ENCODE results near the gene PDZD8.

PDZD8 gene

GRCh38 chr10:117391436-117392205, 16.4 kb upstream of the PDZD8 start:
- H4K20me1 ChIP-seq (ENCODE audit: insufficient read depth, low read length), result no peaks in the 10 kb centered on the region
- TF ChIP-seq EZH2 (IDR thresholded peaks at IDR 0.05; ENCODE audit: borderline replicate concordance, low read length), result no peak
- TF ChIP-seq CTCF (IDR thresholded peaks at IDR 0.05; ENCODE audit: low read length), result no peak

GRCh38 chr10:117390420-117390819, 15.2 kb upstream of the PDZD8 start:
- Histone ChIP-seq H4K20me1 (ENCODE audit: insufficient read depth, low read length) (no peaks in the 10 kb centered on the region), H3K27ac (ENCODE audit: low read depth, low read length, poor library complexity, severe bottlenecking) (no peak overlapping the region), H3K9me3 (ENCODE audit: low read length) (no peaks in the 10 kb centered on the region), H3K4me3 (ENCODE audit: low read depth, low read length, poor library complexity, severe bottlenecking) (no peak overlapping the region), H3K36me3 (ENCODE audit: insufficient read depth, low read length) (no peaks in the 10 kb centered on the region), H3K4me2 (ENCODE audit: low read length) (no peak overlapping the region), H2AFZ (ENCODE audit: low read length) (no peak overlapping the region), H3K27me3 (ENCODE audit: insufficient read depth, low read length) (no peaks in the 10 kb centered on the region), H3K79me2 (ENCODE audit: insufficient read depth, low read length) (no peaks in the 10 kb centered on the region), H3K4me1 (ENCODE audit: insufficient read depth, low read length, severe bottlenecking) (no peaks in the 10 kb centered on the region), H3K9ac (ENCODE audit: low read length) (no peak overlapping the region), H3K9me2 (ENCODE audit: low read depth, low read length) (no peaks in the 10 kb centered on the region), H3F3A (ENCODE audit: insufficient read depth, low read length) (no peaks in the 10 kb centered on the region)
- TF ChIP-seq CTCF (IDR thresholded peaks at IDR 0.05; ENCODE audit: low read length) (no peak), EZH2 (IDR thresholded peaks at IDR 0.05; ENCODE audit: borderline replicate concordance, low read length) (no peak)

More at GRCh38 chr10:117391436-117392205, 16.4 kb upstream of the PDZD8 start:
- H3K9me3 ChIP-seq (ENCODE audit: low read length), result no peaks in the 10 kb centered on the region
- no peak overlapping the region for H3K27ac ChIP-seq (ENCODE audit: low read depth, low read length, poor library complexity, severe bottlenecking)
- H3K36me3 ChIP-seq (ENCODE audit: insufficient read depth, low read length), result no peaks in the 10 kb centered on the region
- no peak overlapping the region for H3K4me2 ChIP-seq (ENCODE audit: low read length)
- no peak overlapping the region for H2AFZ ChIP-seq (ENCODE audit: low read length)
- no peaks in the 10 kb centered on the region for H3K9me2 ChIP-seq (ENCODE audit: low read depth, low read length)
- no peaks in the 10 kb centered on the region for H3K4me1 ChIP-seq (ENCODE audit: insufficient read depth, low read length, severe bottlenecking)
- no peak overlapping the region for H3K9ac ChIP-seq (ENCODE audit: low read length)
- H3F3A ChIP-seq (ENCODE audit: insufficient read depth, low read length), result no peaks in the 10 kb centered on the region
- H3K79me2 ChIP-seq (ENCODE audit: insufficient read depth, low read length), result no peaks in the 10 kb centered on the region
- no peaks in the 10 kb centered on the region for H3K27me3 ChIP-seq (ENCODE audit: insufficient read depth, low read length)
- H3K4me3 ChIP-seq (ENCODE audit: low read depth, low read length, poor library complexity, severe bottlenecking), result no peak overlapping the region

- no peaks in the 10 kb centered on the region for H4K20me1 ChIP-seq (ENCODE audit: insufficient read depth, low read length)
- no peak for TF ChIP-seq CTCF (IDR thresholded peaks at IDR 0.05; ENCODE audit: low read length)
- no peak for TF ChIP-seq EZH2 (IDR thresholded peaks at IDR 0.05; ENCODE audit: borderline replicate concordance, low read length)
- no peak overlapping the region for H3K4me2 ChIP-seq (ENCODE audit: low read length)
- no peak overlapping the region for H2AFZ ChIP-seq (ENCODE audit: low read length)
- H3K27ac ChIP-seq (ENCODE audit: low read depth, low read length, poor library complexity, severe bottlenecking), result no peak overlapping the region
- H3K79me2 ChIP-seq (ENCODE audit: insufficient read depth, low read length), result no peaks in the 10 kb centered on the region
- no peaks in the 10 kb centered on the region for H3K4me1 ChIP-seq (ENCODE audit: insufficient read depth, low read length, severe bottlenecking)
- no peaks in the 10 kb centered on the region for H3K9me2 ChIP-seq (ENCODE audit: low read depth, low read length)
- no peaks in the 10 kb centered on the region for H3K36me3 ChIP-seq (ENCODE audit: insufficient read depth, low read length)
- H3K9ac ChIP-seq (ENCODE audit: low read length), result no peak overlapping the region
- no peaks in the 10 kb centered on the region for H3K9me3 ChIP-seq (ENCODE audit: low read length)
- no peaks in the 10 kb centered on the region for H3F3A ChIP-seq (ENCODE audit: insufficient read depth, low read length)
- H3K27me3 ChIP-seq (ENCODE audit: insufficient read depth, low read length), result no peaks in the 10 kb centered on the region
- no peak overlapping the region for H3K4me3 ChIP-seq (ENCODE audit: low read depth, low read length, poor library complexity, severe bottlenecking)
Observed at GRCh38 chr10:117386805-117387204, 11.6 kb upstream of the PDZD8 start.

Data from OCI-LY1 (cell line).